Measurements from ENCODE around the gene PLEKHA7. TPM values are rescaled to one million over a fixed set of nuclear protein-coding genes. Genes with fewer than 3 reads are reported as not detected.

The PLEKHA7 gene
- total RNA-seq, 1 experiment from 2014 or later = 7.2 TPM

DNA sequence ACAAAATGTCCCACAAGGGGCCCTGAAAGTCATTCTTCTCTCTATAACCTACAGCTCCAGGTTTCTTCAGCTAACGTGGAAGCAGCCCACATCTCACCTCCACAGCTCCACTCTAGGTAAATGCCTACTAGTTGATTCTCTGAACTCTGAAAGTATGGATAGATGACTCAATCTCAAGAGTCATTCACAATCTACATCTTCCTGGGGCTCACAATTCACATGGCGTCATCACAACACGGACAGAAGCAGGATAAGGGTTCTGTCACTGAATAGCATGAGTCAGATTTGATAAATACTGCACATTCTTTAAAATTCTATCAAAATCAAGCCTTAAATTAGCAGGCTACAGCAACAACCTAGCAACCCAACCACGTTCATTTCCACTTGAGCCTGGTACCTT is 96.3 kb downstream of the PLEKHA7 start:
- ATAC-seq = no peak

More for the DNA sequence above, 96.3 kb downstream of the PLEKHA7 start:
- Histone ChIP-seq H3K9ac (ENCODE audit: low read length) (no peak overlapping the region), H3K79me2 (ENCODE audit: insufficient read depth, low read length) (no peaks in the 10 kb centered on the region), H3K9me3 (ENCODE audit: control insufficient read depth in 1 of 2, insufficient read depth in 1 of 2, low read depth in 1 of 2, low read length in 2 of 2) (no peaks in the 10 kb centered on the region), H3K4me3 (replicated peaks in 1 of 2; ENCODE audit: low read depth in 1 of 2, low read length in 2 of 2) (peak overlapping the region in 1 of 2 experiments; percentile 22; a peak in 1 of 4 replicates), H3K4me2 (ENCODE audit: low read length) (peak overlapping the region; percentile 73), H3K4me1 (ENCODE audit: control insufficient read depth in 1 of 2, insufficient read depth in 2 of 2, low read length in 2 of 2) (peaks cover 30 to 40% of the 10 kb centered on the region in 2 experiments), H3K27me3 (ENCODE audit: insufficient read depth, low read length) (no peaks in the 10 kb centered on the region), H3K9me2 (ENCODE audit: insufficient read depth) (no peaks in the 10 kb centered on the region), H3K27ac (ENCODE audit: low read depth, low read length) (no peak overlapping the region), H3K36me3 (ENCODE audit: control insufficient read depth in 1 of 2, insufficient read depth in 2 of 2, low read length in 2 of 2) (no peaks in the 10 kb centered on the region), H2AFZ (ENCODE audit: low read depth, low read length, poor library complexity, severe bottlenecking) (no peak overlapping the region), H4K20me1 (ENCODE audit: insufficient read depth) (no peaks in the 10 kb centered on the region)
- DNase-seq (ENCODE audit: low read depth, low spot score) = no peak
- no TSS peak for BruUV-seq (replicated peaks)
- RAD21 ChIA-PET (ENCODE audit: low non-redundant PET in 1 of 2, low total read pairs in 2 of 2, uncharacterized antibody in 2 of 2, unreplicated experiment in 2 of 2) = no interaction called here
- intact Hi-C loops (cut with micrococcal nuclease) = no loop called here
- TF ChIP-seq ZNF274 (IDR thresholded peaks at IDR 0.05; ENCODE audit: low read depth, low read length) = no peak
- TF ChIP-seq, protein P1, sequence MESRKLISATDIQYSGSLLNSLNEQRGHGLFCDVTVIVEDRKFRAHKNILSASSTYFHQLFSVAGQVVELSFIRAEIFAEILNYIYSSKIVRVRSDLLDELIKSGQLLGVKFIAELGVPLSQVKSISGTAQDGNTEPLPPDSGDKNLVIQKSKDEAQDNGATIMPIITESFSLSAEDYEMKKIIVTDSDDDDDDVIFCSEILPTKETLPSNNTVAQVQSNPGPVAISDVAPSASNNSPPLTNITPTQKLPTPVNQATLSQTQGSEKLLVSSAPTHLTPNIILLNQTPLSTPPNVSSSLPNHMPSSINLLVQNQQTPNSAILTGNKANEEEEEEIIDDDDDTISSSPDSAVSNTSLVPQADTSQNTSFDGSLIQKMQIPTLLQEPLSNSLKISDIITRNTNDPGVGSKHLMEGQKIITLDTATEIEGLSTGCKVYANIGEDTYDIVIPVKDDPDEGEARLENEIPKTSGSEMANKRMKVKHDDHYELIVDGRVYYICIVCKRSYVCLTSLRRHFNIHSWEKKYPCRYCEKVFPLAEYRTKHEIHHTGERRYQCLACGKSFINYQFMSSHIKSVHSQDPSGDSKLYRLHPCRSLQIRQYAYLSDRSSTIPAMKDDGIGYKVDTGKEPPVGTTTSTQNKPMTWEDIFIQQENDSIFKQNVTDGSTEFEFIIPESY (IDR thresholded peaks at IDR 0.05; ENCODE audit: extremely low read depth, insufficient replicate concordance, low read length) = no peak
- no peak for TF ChIP-seq SP1 (IDR thresholded peaks at IDR 0.05; ENCODE audit: low read depth)
- no peak for TF ChIP-seq SRF (IDR thresholded peaks at IDR 0.05; ENCODE audit: low read depth)
- no peak for TF ChIP-seq EGR1 (IDR thresholded peaks at IDR 0.05; ENCODE audit: low read depth)
- no peak for TF ChIP-seq RAD21 (IDR thresholded peaks at IDR 0.05; ENCODE audit: low read depth)
- TF ChIP-seq, protein P2, sequence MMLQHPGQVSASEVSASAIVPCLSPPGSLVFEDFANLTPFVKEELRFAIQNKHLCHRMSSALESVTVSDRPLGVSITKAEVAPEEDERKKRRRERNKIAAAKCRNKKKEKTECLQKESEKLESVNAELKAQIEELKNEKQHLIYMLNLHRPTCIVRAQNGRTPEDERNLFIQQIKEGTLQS (IDR thresholded peaks at IDR 0.05) = no peak
- no peak for TF ChIP-seq JUND (IDR thresholded peaks at IDR 0.05)
- TF ChIP-seq, protein P3, sequence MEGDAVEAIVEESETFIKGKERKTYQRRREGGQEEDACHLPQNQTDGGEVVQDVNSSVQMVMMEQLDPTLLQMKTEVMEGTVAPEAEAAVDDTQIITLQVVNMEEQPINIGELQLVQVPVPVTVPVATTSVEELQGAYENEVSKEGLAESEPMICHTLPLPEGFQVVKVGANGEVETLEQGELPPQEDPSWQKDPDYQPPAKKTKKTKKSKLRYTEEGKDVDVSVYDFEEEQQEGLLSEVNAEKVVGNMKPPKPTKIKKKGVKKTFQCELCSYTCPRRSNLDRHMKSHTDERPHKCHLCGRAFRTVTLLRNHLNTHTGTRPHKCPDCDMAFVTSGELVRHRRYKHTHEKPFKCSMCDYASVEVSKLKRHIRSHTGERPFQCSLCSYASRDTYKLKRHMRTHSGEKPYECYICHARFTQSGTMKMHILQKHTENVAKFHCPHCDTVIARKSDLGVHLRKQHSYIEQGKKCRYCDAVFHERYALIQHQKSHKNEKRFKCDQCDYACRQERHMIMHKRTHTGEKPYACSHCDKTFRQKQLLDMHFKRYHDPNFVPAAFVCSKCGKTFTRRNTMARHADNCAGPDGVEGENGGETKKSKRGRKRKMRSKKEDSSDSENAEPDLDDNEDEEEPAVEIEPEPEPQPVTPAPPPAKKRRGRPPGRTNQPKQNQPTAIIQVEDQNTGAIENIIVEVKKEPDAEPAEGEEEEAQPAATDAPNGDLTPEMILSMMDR (IDR thresholded peaks at IDR 0.05 in 2 of 3, conservative IDR thresholded peaks at IDR 0.05 in 1 of 3; ENCODE audit: borderline replicate concordance in 1 of 3, insufficient read depth in 1 of 3, low read depth in 2 of 3, low read length in 2 of 3) = no peak
- TF ChIP-seq YY1 (IDR thresholded peaks at IDR 0.05; ENCODE audit: extremely low read depth, insufficient replicate concordance, low read depth, low read length) = no peak
- TF ChIP-seq TCF7L2 (IDR thresholded peaks at IDR 0.05; ENCODE audit: borderline replicate concordance, extremely low read depth, insufficient read depth, insufficient read length) = no peak
- no peak for TF ChIP-seq EZH2 (IDR thresholded peaks at IDR 0.05)
- no peak for TF ChIP-seq POLR2AphosphoS5 (IDR thresholded peaks at IDR 0.05; ENCODE audit: low read depth, low read length)
- no peak for TF ChIP-seq EZH2phosphoT487 (IDR thresholded peaks at IDR 0.05; ENCODE audit: borderline replicate concordance)
- TF ChIP-seq POLR2A (IDR thresholded peaks at IDR 0.05; ENCODE audit: borderline replicate concordance, extremely low read depth, insufficient read depth, insufficient read length) = no peak
- TF ChIP-seq, protein P4, sequence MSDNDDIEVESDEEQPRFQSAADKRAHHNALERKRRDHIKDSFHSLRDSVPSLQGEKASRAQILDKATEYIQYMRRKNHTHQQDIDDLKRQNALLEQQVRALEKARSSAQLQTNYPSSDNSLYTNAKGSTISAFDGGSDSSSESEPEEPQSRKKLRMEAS (IDR thresholded peaks at IDR 0.05) = no peak
- TF ChIP-seq CBX3 (IDR thresholded peaks at IDR 0.05; ENCODE audit: low read depth) = no peak
- TF ChIP-seq, protein P5, sequence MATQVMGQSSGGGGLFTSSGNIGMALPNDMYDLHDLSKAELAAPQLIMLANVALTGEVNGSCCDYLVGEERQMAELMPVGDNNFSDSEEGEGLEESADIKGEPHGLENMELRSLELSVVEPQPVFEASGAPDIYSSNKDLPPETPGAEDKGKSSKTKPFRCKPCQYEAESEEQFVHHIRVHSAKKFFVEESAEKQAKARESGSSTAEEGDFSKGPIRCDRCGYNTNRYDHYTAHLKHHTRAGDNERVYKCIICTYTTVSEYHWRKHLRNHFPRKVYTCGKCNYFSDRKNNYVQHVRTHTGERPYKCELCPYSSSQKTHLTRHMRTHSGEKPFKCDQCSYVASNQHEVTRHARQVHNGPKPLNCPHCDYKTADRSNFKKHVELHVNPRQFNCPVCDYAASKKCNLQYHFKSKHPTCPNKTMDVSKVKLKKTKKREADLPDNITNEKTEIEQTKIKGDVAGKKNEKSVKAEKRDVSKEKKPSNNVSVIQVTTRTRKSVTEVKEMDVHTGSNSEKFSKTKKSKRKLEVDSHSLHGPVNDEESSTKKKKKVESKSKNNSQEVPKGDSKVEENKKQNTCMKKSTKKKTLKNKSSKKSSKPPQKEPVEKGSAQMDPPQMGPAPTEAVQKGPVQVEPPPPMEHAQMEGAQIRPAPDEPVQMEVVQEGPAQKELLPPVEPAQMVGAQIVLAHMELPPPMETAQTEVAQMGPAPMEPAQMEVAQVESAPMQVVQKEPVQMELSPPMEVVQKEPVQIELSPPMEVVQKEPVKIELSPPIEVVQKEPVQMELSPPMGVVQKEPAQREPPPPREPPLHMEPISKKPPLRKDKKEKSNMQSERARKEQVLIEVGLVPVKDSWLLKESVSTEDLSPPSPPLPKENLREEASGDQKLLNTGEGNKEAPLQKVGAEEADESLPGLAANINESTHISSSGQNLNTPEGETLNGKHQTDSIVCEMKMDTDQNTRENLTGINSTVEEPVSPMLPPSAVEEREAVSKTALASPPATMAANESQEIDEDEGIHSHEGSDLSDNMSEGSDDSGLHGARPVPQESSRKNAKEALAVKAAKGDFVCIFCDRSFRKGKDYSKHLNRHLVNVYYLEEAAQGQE (IDR thresholded peaks at IDR 0.05; ENCODE audit: low read depth) = no peak
- TF ChIP-seq SIN3A (IDR thresholded peaks at IDR 0.05; ENCODE audit: low read depth) = no peak
- TF ChIP-seq ELF1 (IDR thresholded peaks at IDR 0.05; ENCODE audit: borderline replicate concordance, low read depth) = no peak
- POLR2A ChIA-PET = interaction anchor here (1.2 kb wide), 1 partner anchor 160 kb away, joined by 4 read pairs; the partner anchor contains the start of gene RPS13
- CTCF ChIA-PET = interaction anchor here (1.6 to 2.0 kb wide), 2 partner anchors 16 to 98 kb away, joined by 4 to 7 read pairs; no protein-coding TSS in a partner anchor
